T-helper 2 cell treated with Interferon-gamma antibody and Interleukin-4, amounts not matched to agents 100 ng/mL and 5 ng/mL, for 36 hours (primary cell): ENCODE data around the gene ACAP2. TPM values are rescaled to one million over a fixed set of nuclear protein-coding genes. Genes with fewer than 3 reads are reported as not detected.
"Not testable (repeated sequence)": the region's sequence is repeated elsewhere in the genome, so short reads cannot be mapped to it uniquely, and the experiment has no call there.

Experiments
- intact Hi-C: fragments of 100-400 bp; cut with micrococcal nuclease; formaldehyde crosslinking; loops from one replicate; pipeline ENCODE4 v1.15.1; 2023
- total RNA-seq: library from RNA; stranded (reverse); gene quantifications from 2 replicates; pipeline ENCODE4 v1.2.3, GENCODE V29; 2022

Gene ACAP2
- total RNA-seq, 1 donor from 2014 or later, result 66.3 TPM

DNA sequence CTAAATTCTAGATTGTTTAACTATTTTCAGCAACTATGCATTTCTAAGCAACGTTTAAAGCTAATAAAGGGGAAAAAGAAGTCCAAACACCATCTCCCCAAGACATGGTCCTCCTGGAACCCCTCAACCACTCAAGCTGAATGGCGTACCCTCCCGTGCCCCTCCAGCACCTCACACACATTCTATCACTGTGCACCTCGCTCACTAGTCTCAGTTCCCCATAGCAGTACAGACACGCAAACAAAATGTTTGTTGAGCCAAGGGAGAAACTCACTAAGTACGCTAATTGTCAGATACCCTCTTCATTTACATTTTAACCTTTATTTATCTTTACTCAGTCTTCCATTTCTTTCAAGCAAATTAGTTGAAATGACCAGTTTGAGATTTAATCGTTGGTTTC is 48.8 kb downstream of the ACAP2 start:
- intact Hi-C loops, result no loop called here

DNA sequence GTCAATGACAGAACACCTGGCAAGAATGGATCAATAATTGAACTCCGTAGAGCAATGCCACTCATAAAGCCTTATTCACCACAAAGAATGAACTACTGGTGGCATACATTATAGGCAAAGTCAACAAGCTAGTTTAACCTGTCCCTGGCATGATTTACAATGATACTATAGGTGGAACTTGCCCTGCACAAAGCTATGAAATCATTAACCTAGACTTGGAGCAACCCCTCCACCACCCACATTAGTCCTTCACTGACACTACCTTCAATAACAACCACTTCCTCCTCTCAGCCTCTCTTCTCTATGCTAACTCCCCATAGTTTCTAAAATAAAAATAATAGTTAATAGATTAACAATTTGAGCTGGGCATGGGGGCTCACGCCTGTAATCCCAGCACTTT is 54.4 kb downstream of the ACAP2 start:
- intact Hi-C loops, result no loop called here

DNA sequence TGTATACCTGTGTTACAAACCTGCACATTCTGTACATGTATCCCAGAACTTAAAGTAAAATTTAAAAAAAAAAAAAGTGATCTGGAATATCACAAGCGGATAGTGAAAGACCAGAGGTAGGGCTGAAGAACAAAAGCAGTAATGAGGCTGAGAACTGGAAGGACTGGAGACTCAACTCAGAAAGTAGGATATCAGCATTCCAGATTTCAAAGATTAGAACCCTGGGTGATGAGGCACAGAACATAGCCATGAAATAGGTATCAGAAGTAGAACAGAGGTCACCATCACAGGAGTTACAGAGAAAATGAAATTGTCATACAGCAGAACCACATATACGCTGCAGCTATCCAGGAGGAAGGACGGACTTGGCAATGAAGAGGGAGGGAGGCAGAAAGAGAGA is 56.1 kb downstream of the ACAP2 start:
- intact Hi-C loops, result no loop called here

DNA sequence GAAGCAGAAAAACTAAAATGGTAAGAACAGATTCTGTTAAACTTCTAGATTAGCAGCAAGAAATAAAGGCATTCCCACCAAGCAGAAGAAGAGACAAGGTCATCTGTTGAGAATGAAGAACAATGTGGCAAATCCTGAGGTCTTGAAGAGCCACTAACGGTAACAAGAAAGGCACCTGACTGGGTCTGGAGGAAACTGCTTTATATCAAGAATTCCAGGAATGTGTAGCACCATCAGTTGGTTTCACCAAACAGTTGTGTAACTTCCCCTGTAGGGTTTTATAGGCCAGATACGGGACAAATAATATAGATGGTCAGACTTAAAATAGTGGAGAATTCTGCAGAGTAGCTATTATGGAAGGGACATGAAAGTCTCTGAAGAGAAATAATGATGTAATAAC is 57.3 kb downstream of the ACAP2 start:
- intact Hi-C loops, result no loop called here

DNA sequence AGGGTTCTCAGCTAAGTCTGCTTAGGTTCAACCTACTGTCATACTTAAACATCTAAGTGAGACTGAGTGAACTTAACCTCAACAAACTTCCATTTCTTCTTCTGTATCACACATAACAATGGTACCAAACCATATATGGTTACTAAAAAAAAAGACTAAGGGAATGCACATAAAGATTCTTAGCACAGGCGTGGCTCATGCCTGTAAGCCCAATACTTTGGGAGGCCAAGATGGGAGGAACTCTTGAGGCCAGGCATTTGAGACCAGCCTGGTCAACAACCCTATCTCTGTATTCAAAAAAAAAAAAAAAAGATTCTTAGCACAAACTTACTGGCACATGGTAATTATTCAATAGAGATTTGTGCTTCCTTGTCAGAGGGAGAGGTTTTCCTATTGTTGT is 57.9 kb downstream of the ACAP2 start:
- intact Hi-C loops, result no loop called here

DNA sequence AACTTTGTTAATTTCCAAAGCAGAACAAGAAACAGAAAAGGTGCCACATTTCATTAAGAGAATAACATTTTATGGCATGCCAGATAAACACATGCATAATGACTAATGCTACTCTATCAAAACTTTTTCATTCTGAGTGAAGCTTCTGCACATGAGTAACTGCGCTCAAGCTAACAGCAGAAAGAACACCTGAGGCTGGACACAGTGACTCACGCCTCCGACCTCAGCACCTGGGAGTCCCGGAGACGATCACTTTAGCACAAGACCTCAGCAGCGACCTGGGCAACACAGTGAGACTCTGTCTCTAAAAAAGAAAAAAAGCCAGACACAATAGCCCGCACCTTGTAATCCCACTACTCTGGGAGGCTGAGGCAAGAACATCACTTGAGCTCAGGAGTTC is 70.6 kb downstream of the ACAP2 start:
- intact Hi-C loops, result no loop called here

DNA sequence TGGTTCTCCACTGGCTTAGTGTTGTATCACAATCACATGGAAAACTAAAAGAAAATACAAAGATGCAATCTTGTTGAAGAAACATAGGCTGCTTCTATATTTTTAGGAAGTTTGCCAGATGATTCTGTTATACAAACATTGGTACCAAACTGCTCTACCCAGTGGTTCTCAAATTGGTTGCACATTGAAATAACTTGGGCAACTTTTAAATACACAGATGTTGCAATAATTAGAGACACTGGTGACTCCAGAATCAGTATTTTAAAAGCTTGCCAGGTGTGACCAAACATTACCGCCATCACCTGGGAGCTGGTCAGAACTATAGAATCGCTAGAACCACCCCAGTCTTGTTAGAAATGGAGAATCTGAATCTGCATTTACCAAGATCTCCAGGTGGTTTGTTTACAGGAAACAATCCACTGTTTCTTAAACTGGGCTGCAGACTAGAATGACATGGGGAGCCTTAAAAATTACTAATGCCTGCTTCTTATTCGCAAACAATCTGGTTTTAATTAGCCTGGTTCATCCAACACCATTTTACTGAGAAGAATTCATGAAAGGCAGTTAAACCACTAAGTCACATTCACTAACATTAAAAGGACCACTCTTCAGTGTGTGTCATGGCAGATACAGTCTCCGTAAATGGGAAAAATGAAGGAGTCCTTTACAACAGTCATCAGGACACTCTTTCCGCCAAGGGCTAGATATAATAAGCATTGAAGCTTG is 76.5 kb downstream of the ACAP2 start:
- intact Hi-C loops, result no loop called here

DNA sequence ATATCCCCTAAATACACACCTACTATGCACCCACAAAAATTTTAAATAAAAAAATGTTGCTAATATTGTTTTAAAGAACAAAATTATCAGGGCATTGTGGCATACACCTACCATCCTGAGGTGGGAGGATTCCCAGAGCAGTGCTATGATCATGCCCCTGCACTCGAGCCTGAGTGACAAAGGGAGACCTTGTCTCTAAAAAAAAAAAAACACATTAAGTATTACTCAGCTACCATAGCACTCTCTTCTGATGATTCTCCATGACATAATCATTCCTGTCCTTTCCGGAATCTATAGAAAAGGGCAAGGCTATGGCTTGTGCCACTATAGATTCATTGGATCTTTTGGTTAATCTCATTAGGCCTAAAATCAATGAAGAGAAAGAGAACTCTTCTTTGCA is 77.4 kb downstream of the ACAP2 start:
- intact Hi-C loops, result no loop called here

DNA sequence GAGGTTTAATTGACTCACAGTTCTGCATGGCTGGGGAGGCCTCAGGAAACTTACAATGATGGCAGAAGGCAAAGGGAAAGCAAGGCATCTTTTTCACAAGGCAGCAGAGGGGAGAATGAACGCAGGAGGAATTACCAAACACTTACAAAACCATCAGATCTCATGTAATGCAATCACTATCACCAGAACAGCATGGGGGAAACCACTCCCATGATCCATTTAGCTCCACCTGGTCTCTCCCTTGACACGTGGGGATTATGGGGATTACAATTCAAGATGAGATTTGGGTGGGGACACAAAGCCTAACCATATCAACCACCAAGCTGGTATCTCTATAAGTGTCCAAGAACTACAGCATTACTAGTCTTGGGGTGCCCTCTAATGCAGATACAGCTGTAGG is 85.0 kb downstream of the ACAP2 start:
- intact Hi-C loops, result not testable (repeated sequence)

DNA sequence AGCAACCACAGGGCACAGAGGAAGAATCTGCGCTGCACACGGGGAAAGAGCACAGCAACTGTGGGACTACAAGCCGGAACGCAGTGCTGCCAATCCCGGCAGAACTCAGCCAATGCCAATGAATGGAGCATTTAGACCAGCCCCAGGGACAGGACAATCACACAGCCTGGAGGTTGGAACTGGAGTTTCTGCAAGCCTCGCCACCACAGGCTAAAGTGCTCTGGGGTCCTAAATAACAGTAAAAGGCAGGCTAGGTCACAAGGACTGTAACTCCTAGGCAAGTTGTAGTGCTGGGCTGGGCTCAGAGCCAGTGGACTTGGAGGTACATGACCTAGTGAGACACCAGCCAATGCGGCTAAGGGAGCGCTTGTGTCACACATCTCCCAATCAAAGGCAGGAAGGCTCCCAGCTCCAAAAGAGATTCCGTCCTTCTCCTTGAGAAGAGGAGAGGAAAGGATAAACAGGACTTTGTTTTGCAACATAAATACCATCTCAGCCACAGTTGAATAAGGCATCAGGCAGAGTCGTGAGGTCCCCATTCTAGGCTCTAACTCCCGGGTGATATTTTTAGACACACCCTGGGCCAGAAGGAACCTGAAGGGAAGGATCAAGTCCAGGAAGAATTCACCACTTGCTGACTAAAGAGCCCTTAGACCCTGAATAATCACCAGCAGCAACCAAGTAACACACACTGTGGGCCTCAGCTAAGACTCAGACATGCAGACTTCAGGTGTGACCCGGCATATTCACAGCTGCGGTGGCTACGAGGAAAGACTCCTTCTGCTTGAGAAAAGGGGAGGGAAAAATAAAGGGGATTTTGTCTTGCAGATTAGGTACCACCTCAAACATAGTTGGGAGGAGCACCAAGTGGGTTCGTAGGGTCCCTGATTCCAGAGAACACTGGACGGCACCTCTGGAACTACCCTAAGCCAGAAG is 86.4 kb downstream of the ACAP2 start:
- intact Hi-C loops, result no loop called here

DNA sequence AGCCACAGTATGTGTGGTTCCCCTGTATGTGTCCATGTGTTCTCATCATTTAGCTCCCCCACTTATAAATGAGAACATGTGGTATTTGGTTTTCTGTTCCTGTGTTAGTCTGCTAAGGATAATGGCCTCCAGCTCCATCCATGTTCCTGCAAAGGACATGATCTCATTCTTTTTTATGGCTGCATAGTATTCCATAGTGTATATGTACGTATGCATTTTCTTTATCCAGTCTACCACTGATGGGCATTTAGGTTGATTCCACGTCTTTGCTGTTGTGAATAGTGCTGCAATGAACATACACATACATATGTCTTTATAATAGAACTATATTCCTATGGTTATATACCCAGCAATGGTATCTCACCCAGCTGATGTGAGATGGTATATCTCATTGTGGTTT is 88.8 kb downstream of the ACAP2 start:
- intact Hi-C loops, result not testable (repeated sequence)

DNA sequence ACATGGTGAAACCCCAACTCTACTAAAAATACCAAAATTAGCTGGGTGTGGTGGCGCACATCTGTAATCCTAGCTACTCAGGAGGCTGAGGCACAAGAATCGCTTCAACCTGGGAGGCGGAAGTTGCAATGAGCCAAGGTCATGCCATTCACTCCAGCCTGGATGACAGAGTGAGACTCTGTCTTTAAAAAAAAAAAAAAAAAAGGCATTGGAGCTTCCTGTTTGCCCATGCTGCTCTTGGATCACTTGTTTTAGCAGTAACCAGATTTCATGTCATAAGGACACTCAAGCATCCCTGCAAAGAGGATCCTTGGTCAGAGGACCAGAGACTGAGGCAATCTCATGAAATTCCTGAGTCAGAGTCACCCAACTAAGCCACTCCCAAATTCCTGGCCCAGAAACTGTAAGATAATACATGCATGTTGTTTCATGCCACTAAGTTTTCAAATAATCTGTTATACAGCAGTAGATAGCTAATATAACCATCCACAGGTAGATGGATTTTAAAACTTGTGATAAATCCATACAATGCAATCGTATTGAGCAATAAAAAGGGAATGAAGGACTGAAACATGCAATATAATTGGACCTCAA is 89.8 kb downstream of the ACAP2 start:
- intact Hi-C loops, result no loop called here

DNA sequence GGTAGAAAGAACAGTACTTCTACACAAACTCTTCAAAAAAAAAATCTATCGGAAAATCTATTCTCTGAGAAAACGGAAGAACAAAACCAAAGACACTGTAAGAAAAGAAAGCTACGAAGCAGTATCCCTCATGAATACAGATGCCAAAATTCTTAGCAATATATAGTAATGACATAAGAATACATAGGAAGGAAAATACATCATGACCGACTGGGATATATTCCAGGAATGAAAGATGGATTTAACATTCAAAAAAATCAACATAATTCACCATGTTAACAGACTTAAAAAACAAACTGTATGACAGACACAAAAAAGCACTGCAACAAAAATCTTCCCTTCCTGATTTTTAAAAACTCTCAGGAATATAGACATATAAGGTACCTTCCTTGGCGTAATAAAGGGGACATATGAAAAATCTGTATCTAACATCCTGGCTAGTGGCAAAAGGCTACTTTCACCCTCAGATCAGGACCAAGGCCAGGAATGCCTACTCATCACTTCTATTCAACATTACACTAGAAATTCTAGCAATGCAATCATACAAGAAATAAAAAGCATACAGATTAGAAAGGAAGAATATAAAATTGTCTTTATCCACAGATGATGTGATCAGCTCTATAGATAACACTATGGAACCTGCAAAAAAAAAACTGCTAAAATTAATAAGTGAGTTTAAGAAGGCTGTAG is 94.2 kb downstream of the ACAP2 start:
- intact Hi-C loops, result no loop called here

DNA sequence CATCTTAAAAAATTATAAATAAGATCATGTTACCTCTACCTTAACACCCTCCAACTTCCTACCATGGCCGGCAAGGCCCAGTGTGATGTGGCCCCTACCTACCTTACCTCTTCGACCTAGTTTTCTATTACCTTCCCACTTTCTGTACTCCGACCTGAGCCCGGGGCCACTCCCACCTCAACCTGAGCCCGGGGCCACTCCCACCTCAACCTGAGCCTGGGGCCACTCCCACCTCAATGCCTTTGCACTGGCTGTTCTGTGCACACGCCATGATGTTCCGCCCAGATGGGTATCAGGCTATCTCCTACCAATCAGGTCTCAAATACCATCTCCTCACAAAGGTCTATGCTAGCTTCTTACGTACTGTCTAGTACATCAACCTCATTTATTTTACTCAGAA is 105.1 kb downstream of the ACAP2 start:
- intact Hi-C loops, result no loop called here

DNA sequence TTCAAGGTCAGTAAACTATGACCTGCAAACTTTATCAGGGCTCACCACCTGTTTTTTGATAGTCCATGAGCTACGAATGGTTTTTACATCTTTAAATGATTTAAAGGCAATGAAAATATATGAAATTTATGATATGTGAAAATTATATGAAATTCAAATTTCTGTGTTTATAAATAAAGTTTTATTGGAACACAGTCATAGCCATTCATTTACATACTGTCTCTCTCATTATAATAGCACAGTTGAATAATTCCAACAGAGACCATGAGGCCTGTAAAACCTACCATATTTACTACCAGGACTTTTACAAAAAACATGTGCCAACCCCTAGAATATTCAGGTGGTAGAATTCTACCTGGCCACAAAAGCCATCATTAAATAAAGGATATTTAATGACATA is 107.9 kb downstream of the ACAP2 start:
- intact Hi-C loops, result no loop called here

DNA sequence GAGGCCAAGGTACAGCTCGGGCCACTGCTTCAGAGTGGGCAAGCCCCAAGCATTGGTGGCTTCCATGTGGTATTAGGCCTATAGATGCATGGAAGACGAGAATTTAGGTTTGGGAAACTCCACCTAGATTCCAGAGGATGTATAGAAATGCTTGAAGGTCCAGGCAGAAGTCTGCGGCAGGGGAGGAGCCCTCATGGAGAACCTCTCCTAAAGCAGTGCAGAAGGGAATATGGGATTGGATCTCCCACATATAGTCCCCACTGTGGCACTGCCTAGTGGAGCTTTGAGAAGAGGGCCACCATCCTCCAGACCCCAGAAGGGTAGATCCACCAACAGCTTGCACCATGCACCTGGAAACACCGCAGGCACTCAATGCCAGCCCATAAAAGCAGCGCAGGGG is 123.8 kb downstream of the ACAP2 start:
- intact Hi-C loops, result no loop called here

DNA sequence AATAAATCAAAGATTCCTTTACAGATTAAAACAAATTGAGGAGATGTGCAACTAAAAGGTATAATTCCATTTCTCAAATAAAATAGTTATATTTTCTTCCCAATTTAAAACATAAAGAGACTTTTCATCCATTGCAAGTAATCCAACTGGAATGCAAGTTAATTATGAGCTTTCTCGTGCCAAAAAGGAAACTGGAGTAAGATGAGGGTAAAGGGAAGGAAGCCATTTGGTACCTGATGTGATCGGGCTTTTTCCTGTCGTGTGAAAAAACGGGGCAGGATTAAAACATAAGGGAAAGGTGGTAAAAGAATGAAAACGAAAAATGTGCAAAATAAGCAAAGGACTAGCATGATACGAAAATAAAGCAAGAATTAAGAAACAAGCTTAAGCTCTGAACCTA is 130.1 kb downstream of the ACAP2 start:
- intact Hi-C loops, result no loop called here

DNA sequence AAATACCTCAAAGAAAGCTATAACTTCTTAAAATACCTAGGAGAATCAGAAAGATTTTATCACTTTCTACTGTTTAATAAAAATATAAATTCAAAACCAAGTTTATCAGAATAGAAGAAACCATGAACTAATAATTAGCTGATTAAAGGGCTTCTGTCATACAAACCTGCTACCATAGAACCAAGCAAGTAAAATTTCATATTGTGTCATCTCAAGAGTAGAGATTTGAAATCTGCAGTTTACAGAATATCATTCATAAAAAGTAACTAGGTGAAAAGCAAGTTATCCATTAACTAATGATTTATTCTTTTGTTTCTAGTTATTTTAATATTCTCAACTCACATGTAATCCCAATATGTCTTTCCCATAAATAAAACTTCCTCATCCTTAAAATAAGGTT is 135.1 kb downstream of the ACAP2 start:
- intact Hi-C loops, result no loop called here

DNA sequence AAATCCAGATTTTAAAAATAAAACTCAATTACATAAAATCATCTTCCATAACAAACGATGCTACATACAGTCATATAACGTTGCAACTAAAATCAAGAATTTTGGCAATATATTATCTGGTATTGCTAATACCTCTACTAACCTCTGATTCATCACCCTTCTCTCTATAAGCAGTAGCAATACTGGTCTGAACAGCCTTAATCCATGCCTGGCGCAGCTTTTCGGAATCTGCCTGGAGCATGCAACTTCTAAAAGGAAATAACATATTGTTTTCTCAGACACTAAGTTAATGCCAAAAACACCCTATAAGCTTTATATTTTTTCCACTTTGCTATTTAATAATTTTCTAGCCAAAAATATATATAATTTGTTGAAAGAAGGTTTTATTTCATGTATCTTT is 136.5 kb downstream of the ACAP2 start:
- intact Hi-C loops, result no loop called here

DNA sequence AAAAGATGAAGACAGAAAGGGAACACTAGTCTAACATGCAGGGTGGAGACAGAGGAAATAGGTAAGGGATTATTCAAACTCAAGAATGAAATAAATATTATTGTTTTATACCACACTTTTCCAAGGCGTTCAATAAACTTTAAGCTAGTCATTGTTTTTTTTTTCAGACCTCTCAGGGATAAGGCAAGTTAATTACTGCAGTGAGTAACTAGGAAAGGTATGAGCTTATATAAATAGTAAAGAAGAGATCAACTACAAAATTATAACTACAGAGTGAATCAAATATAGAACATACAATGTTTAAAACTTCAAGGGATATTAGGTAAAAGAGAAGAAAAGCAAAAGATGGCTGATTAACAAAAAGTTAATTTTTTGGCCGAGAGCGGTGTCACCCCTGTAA is 140.4 kb downstream of the ACAP2 start:
- intact Hi-C loops, result no loop called here

DNA sequence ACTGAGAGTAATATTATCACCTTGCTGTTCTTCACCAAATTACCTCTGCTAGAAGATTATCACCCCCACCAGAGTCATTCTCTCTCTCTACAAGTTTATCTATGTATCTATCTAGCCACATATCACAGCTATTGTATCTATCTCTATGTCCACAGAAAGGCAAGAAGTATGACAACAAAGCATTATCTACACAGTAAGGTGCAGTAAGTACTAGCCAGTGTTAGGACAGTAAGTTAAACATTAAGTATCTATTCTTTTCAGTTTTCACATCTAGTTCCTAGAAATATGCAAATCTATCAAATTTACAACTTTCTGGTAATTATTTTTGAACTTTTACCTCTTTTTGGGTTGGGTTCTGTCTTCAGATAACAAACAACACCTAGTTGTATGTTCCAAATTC is 145.4 kb downstream of the ACAP2 start:
- intact Hi-C loops, result no loop called here

DNA sequence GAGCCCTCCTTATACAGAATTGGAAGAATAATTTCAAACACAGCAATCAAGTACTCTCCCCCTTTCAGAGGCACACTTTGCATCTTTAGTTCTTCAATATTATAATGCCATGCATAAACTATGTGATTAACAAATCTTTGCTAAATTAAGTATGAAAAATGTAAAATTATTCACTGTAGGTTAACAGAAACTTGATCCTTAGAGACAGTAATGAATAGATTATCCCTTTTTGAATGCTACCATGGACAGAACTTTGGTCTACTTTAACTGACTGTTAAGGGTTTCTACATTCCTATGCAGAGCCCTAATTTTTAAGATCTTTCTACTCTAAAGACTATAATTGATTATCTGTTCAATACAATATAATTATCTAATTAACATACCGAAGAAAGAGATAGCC is 146.2 kb downstream of the ACAP2 start:
- intact Hi-C loops, result no loop called here
